Endometrium (tissue), 2 donors: ENCODE measurements around the gene SYNE1.
"Not testable (repeated sequence)": the region's sequence is repeated elsewhere in the genome, so short reads cannot be mapped to it uniquely, and the experiment has no call there.

ENCODE experiments used
- FAIRE-seq: peaks from 2 replicates; lab custom pipeline; 2012; peaks lifted over from hg19 to GRCh38; lab: Jason Lieb, UNC
- donor health status: control.
- donor health status: control.

SYNE1 gene

GRCh38 chr6:152482289-152482688 is 154.9 kb downstream of the SYNE1 start:
- FAIRE-seq, result no peak

- FAIRE-seq, result no peak
Measured at GRCh38 chr6:152478377-152479010, 158.7 kb downstream of the SYNE1 start.

- FAIRE-seq, result no peak
Measured at GRCh38 chr6:152474354-152474753, 162.8 kb downstream of the SYNE1 start.

- no peak for FAIRE-seq
Measured at GRCh38 chr6:152472325-152472724, 164.8 kb downstream of the SYNE1 start.

- no peak for FAIRE-seq
Measured at GRCh38 chr6:152471456-152472265, 165.5 kb downstream of the SYNE1 start.

GRCh38 chr6:152463164-152463563 is 174.0 kb downstream of the SYNE1 start:
- FAIRE-seq, result no peak

- FAIRE-seq, result no peak
Measured at GRCh38 chr6:152462716-152463115, 174.4 kb downstream of the SYNE1 start.

GRCh38 chr6:152461556-152461955 is 175.6 kb downstream of the SYNE1 start:
- no peak for FAIRE-seq

- FAIRE-seq, result no peak
Measured at GRCh38 chr6:152458648-152459644, 178.2 kb downstream of the SYNE1 start.

- FAIRE-seq, result no peak
Measured at GRCh38 chr6:152457949-152458624, 179.1 kb downstream of the SYNE1 start.

- FAIRE-seq, result no peak
Measured at GRCh38 chr6:152454003-152454402, 183.2 kb downstream of the SYNE1 start.

- no peak for FAIRE-seq
Measured at GRCh38 chr6:152453421-152453820, 183.7 kb downstream of the SYNE1 start.

- FAIRE-seq, result no peak
Measured at GRCh38 chr6:152452639-152453038, 184.5 kb downstream of the SYNE1 start.

GRCh38 chr6:152450519-152450918 is 186.6 kb downstream of the SYNE1 start:
- FAIRE-seq, result no peak

- no peak for FAIRE-seq
Measured at GRCh38 chr6:152441902-152442301, 195.3 kb downstream of the SYNE1 start.

GRCh38 chr6:152435816-152436215 is 201.3 kb downstream of the SYNE1 start:
- no peak for FAIRE-seq

- FAIRE-seq, result no peak
Measured at GRCh38 chr6:152432758-152433157, 204.4 kb downstream of the SYNE1 start.

- FAIRE-seq, result no peak
Measured at GRCh38 chr6:152428126-152428525, 209.0 kb downstream of the SYNE1 start.

GRCh38 chr6:152426276-152426675 is 210.9 kb downstream of the SYNE1 start:
- FAIRE-seq, result no peak

GRCh38 chr6:152423216-152424103 is 213.7 kb downstream of the SYNE1 start:
- no peak for FAIRE-seq

- not testable (repeated sequence) for FAIRE-seq
Measured at GRCh38 chr6:152421496-152421895, 215.7 kb downstream of the SYNE1 start.
